H1 (cell line): ENCODE results near the gene MYL5. TPM values are rescaled to one million over a fixed set of nuclear protein-coding genes. Genes with fewer than 3 reads are reported as not detected.
"Not testable (repeated sequence)": the region's sequence is repeated elsewhere in the genome, so short reads cannot be mapped to it uniquely, and the experiment has no call there.

ENCODE experiments used
- CTCF ChIA-PET: fragments of 300-600 bp; sonication (Branson Sonifier 250); formaldehyde crosslinking; loops from one replicate; lab custom pipeline; 2021; ENCODE audit not compliant: partially characterized antibody; lab: Charles Lee
- POLR2A ChIA-PET: fragments of 300-600 bp; sonication (Branson Sonifier 250); formaldehyde crosslinking; loops from one replicate; lab custom pipeline; 2021; ENCODE audit warnings: inconsistent platforms; ENCODE audit not compliant: partially characterized antibody; lab: Charles Lee
- DNase-seq, 2 experiments: peaks; one replicate each; pipeline versions ENCODE4 v3.0.0 to v3.0.0-alpha.2; 2010 to 2022; ENCODE audit warnings: low spot score in 2 of 2, low read depth in 1 of 2, mixed read lengths in 1 of 2
- FAIRE-seq: peaks from 2 replicates; lab custom pipeline; 2011; peaks lifted over from hg19 to GRCh38; lab: Jason Lieb, UNC
- H2AFZ ChIP-seq: 2 replicates; pipeline ENCODE4 v1.8.1; 2012; ENCODE audit warnings: low read length, inconsistent platforms
- H2AK5ac ChIP-seq: 2 replicates; pipeline ENCODE4 v1.6.1; 2013; ENCODE audit warnings: low read depth, low read length
- H2BK120ac ChIP-seq: replicated peaks from 2 replicates; pipeline ENCODE3; 2013; ENCODE audit warnings: low read depth, low read length, inconsistent platforms
- H2BK12ac ChIP-seq: 2 replicates; pipeline ENCODE4 v1.6.1; 2013; ENCODE audit warnings: low read depth, low read length
- H2BK15ac ChIP-seq: 2 replicates; pipeline ENCODE4 v1.6.1; 2013; ENCODE audit warnings: low read length
- H2BK20ac ChIP-seq: 2 replicates; pipeline ENCODE4 v1.6.1; 2013; ENCODE audit warnings: low read length
- H2BK5ac ChIP-seq: 2 replicates; pipeline ENCODE4 v1.6.1; 2013; ENCODE audit warnings: low read depth, low read length
- H3K14ac ChIP-seq: 2 replicates; pipeline ENCODE4 v1.6.1; 2013; ENCODE audit warnings: inconsistent platforms; ENCODE audit not compliant: insufficient read length
- H3K18ac ChIP-seq: 2 replicates; pipeline ENCODE4 v1.6.1; 2013; ENCODE audit warnings: low read length; ENCODE audit errors: extremely low read depth
- H3K23ac ChIP-seq: 2 replicates; pipeline ENCODE4 v1.6.1; 2013; ENCODE audit warnings: inconsistent platforms; ENCODE audit not compliant: insufficient read length
- H3K23me2 ChIP-seq: 2 replicates; pipeline ENCODE4 v1.6.1; 2013; ENCODE audit warnings: low read depth, low read length
- H3K27ac ChIP-seq: 2 replicates; pipeline ENCODE4 v1.6.1; 2011; ENCODE audit warnings: low read depth, low read length, inconsistent platforms
- H3K27me3 ChIP-seq, 4 experiments: replicated peaks in 1 of 4; 1 replicate in 1 of 4; 2 replicates in 3 of 4; pipeline versions ENCODE4 v1.6.1 to v1.8.1; 2011 to 2013; ENCODE audit warnings: low read length in 3 of 4, mild to moderate bottlenecking in 3 of 4, inconsistent platforms in 2 of 4, mixed read lengths in 2 of 4, moderate library complexity in 1 of 4; ENCODE audit not compliant: control insufficient read depth in 3 of 4, insufficient read depth in 3 of 4; ENCODE audit errors: extremely low read depth in 1 of 4
- H3K36me3 ChIP-seq, 4 experiments: 2 replicates each; pipeline versions ENCODE4 v1.6.1 to v1.8.1; 2011 to 2013; ENCODE audit warnings: mild to moderate bottlenecking in 4 of 4, low read length in 3 of 4, moderate library complexity in 2 of 4, control low read depth in 1 of 4, inconsistent platforms in 1 of 4; ENCODE audit not compliant: insufficient read depth in 4 of 4, control insufficient read depth in 2 of 4
- H3K4ac ChIP-seq: replicated peaks from 2 replicates; pipeline ENCODE3; 2013; ENCODE audit warnings: low read length, low read depth, mixed read lengths, inconsistent platforms; ENCODE audit not compliant: insufficient read length
- H3K4me1 ChIP-seq, 4 experiments: replicated peaks in 1 of 4; 1 replicate in 1 of 4; 2 replicates in 3 of 4; pipeline versions ENCODE4 v1.6.1 to v1.8.1; 2011 to 2013; ENCODE audit warnings: low read length in 3 of 4, inconsistent platforms in 2 of 4, mixed read lengths in 1 of 4; ENCODE audit not compliant: insufficient read depth in 4 of 4, control insufficient read depth in 3 of 4
- H3K4me2 ChIP-seq, 2 experiments: 2 replicates each; pipeline versions ENCODE4 v1.6.1 to v1.8.1; 2011 to 2013; ENCODE audit warnings: low read depth in 2 of 2, low read length in 2 of 2, control low read depth in 1 of 2, inconsistent platforms in 1 of 2, mild to moderate bottlenecking in 1 of 2; ENCODE audit not compliant: insufficient read depth in 1 of 2
- H3K4me3 ChIP-seq, 4 experiments: fragments of 200-600, 300-600 bp in 1 of 4; sonication (generic), shearing (Covaris generic), sonication (Bioruptor Twin) in 1 of 4; 2 replicates each; pipeline versions ENCODE4 v1.5.1 to v1.8.1; 2011 to 2016; ENCODE audit warnings: low read length in 4 of 4, low read depth in 3 of 4, control low read depth in 2 of 4, inconsistent platforms in 2 of 4, mild to moderate bottlenecking in 2 of 4, mixed read lengths in 1 of 4, moderate library complexity in 1 of 4; ENCODE audit not compliant: insufficient read depth in 2 of 4; ENCODE audit errors: extremely low read depth in 1 of 4
- H3K56ac ChIP-seq: replicated peaks from 2 replicates; pipeline ENCODE3; 2013; ENCODE audit warnings: low read depth, mild to moderate bottlenecking, mixed read lengths, low read length, inconsistent platforms; ENCODE audit not compliant: insufficient read length
- H3K79me1 ChIP-seq: 2 replicates; pipeline ENCODE4 v1.6.1; 2013; ENCODE audit warnings: low read depth, low read length, control low read depth
- H3K79me2 ChIP-seq, 2 experiments: 2 replicates each; pipeline versions ENCODE4 v1.6.1 to v1.8.1; 2012 to 2013; ENCODE audit warnings: low read length in 2 of 2, mild to moderate bottlenecking in 2 of 2, inconsistent platforms in 1 of 2; ENCODE audit not compliant: insufficient read depth in 2 of 2, control insufficient read depth in 1 of 2
- H3K9ac ChIP-seq, 4 experiments: replicated peaks in 1 of 4; 1 replicate in 1 of 4; 2 replicates in 3 of 4; pipeline versions ENCODE4 v1.6.1 to v1.8.1; 2011 to 2013; ENCODE audit warnings: low read depth in 3 of 4, low read length in 3 of 4, control low read depth in 2 of 4, mild to moderate bottlenecking in 2 of 4, moderate library complexity in 2 of 4, inconsistent platforms in 1 of 4; ENCODE audit errors: extremely low read depth in 1 of 4
- H3K9me3 ChIP-seq, 2 experiments: 2 replicates each; pipeline versions ENCODE4 v1.6.1 to v1.8.1; 2012 to 2013; ENCODE audit warnings: mild to moderate bottlenecking in 2 of 2, moderate library complexity in 2 of 2, control low read depth in 1 of 2, inconsistent platforms in 1 of 2, low read depth in 1 of 2, low read length in 1 of 2, mixed read lengths in 1 of 2; ENCODE audit not compliant: insufficient read depth in 2 of 2
- H4K20me1 ChIP-seq, 2 experiments: replicated peaks in 1 of 2; 2 replicates each; pipeline versions ENCODE3 to v1.8.1; 2011 to 2013; ENCODE audit warnings: inconsistent platforms in 2 of 2, low read length in 2 of 2, mild to moderate bottlenecking in 1 of 2; ENCODE audit not compliant: insufficient read depth in 2 of 2, control insufficient read depth in 1 of 2
- H4K5ac ChIP-seq: 2 replicates; pipeline ENCODE4 v1.6.1; 2013; ENCODE audit warnings: low read length, low read depth, mixed read lengths, inconsistent platforms; ENCODE audit not compliant: insufficient read length
- H4K8ac ChIP-seq: 2 replicates; pipeline ENCODE4 v1.8.0; 2013; ENCODE audit warnings: mild to moderate bottlenecking, moderate library complexity, low read length, inconsistent platforms; ENCODE audit not compliant: insufficient read depth; ENCODE audit errors: extremely low read depth
- H4K91ac ChIP-seq: replicated peaks from 2 replicates; pipeline ENCODE3; 2013; ENCODE audit warnings: low read length, mixed read lengths, inconsistent platforms; ENCODE audit not compliant: insufficient read length
- POLR2A ChIP-seq, 2 experiments: IDR thresholded peaks; 1 replicate in 1 of 2; 2 replicates in 1 of 2; pipeline ENCODE4 v1.6.1; 2011; ENCODE audit warnings: low read depth in 2 of 2, low read length in 2 of 2, mild to moderate bottlenecking in 2 of 2; ENCODE audit errors: control extremely low read depth in 1 of 2
- WGBS, 2 experiments: shearing (Covaris generic) in 1 of 2; methylation state at CpG; one replicate each; pipeline versions ENCODE4 v1.1.6 to v1.1.7; 2013 to 2015; ENCODE audit warnings: low lambda C conversion rate in 2 of 2, mixed read lengths in 2 of 2, inconsistent platforms in 1 of 2, low coverage in 1 of 2, missing lambda C conversion rate in 1 of 2; ENCODE audit not compliant: insufficient replicate concordance in 2 of 2, insufficient coverage in 1 of 2, insufficient read length in 1 of 2; ENCODE audit errors: extremely low coverage in 1 of 2, missing lambda C conversion rate in 1 of 2; 5-methylcytosine and 5-hydroxymethylcytosine counted together
- polyA plus RNA-seq, 7 experiments: library from polyadenylated mRNA; depleted of rRNA in 3 of 7; stranded (reverse) in 5 of 7; unstranded in 2 of 7; fragments of >200 nt in 5 of 7; fragments of 200-250 nt in 2 of 7; gene quantifications; 1 replicate in 5 of 7; 2 replicates in 1 of 7; 4 replicates in 1 of 7; pipeline versions ENCODE4 v1.2.1 to v1.2.3, GENCODE V29; 2011 to 2013; ENCODE audit warnings: missing spikeins in 2 of 7, mixed read lengths in 2 of 7
- total RNA-seq: library from RNA; stranded (reverse); fragmentation: NEBNext Ultra II Directional; extraction: Animal tissue kit (Norgen Biotek cat#: 25700); gene quantifications from 2 replicates; pipeline ENCODE4 v1.2.1, GENCODE V29; 2021

The MYL5 gene
- total and polyA plus RNA-seq, 2 of the 8 experiments (the other 6 are each of a cell fraction or from before 2014, with no cell fraction given), result 5.7 to 6.8 TPM

DNA sequence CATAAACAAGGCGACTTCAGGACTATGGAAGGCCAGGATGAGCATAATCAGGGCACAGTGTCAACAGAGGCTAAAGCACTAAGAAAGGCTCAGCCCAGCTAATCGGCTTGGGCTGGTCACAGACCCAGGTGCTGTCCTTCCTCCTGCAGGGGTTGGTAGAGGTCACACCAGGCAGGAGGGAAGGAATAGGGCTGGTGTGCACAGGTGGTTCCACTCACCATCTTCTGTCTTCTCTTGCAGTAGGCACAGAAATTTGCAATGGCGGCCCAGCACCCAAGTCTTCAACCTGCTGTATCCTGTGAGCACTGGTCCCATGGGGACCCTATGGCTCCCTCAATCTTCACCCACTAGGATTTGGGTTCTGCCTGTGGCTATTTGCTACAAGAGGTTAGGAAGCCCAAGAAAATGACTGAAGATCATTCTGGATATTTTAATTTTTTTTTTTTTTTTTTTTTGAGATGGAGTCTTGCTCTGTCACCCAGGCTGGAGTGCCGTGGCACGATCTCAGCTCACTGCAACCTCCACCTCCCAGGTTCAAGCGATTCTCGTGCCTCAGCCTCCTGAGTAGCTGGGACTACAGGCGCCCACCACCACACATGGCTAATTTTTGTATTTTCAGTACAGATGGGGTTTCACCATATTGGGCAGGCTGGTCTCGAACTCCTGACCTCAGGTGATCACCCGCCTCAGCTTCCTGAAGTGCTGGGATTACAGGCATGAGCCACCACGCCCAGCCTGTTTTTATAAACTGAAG is 4.4 kb upstream of the MYL5 start:
- Histone ChIP-seq H3K36me3 (peaks cover 8 to 25% (median 13%) of the 10 kb centered on the region in 4 experiments), H3K23me2 (peaks cover 11% of the 10 kb centered on the region; the same call in 1 of the 2 replicates)
- not testable (repeated sequence) for H4K91ac ChIP-seq, FAIRE-seq, H4K5ac ChIP-seq, H3K27ac ChIP-seq, H3K27me3 ChIP-seq, H3K56ac ChIP-seq, H3K18ac ChIP-seq, H3K79me2 ChIP-seq, H3K9me3 ChIP-seq, H2BK12ac ChIP-seq, H3K79me1 ChIP-seq
- CTCF ChIA-PET, result interaction anchor here (1.1 kb wide), 1 partner anchor 52 kb away, joined by 3 read pairs; no protein-coding TSS in a partner anchor
- 82% methylated on average over 8 of the region's 11 CpGs; no CpG with 5 or more reads in 1 of the 2 experiments for WGBS, 2 experiments
- TF ChIP-seq POLR2A (IDR thresholded peaks at IDR 0.05; ENCODE audit: control extremely low read depth in 1 of 2, low read depth in 2 of 2, low read length in 2 of 2), result peak in 1 of 2 experiments; percentile 41; a peak in 2 of 3 replicates
- TF ChIP-seq, all 59 proteins: peak for 1; not testable (repeated sequence) for 58
- not testable (repeated sequence) for H2AFZ ChIP-seq, H3K4me3 ChIP-seq, DNase-seq, H3K14ac ChIP-seq, H2BK15ac ChIP-seq, H3K4me1 ChIP-seq, H2BK20ac ChIP-seq, H3K4ac ChIP-seq, H2BK120ac ChIP-seq, H3K23ac ChIP-seq, H4K8ac ChIP-seq, H2BK5ac ChIP-seq, H4K20me1 ChIP-seq, H3K9ac ChIP-seq, H3K4me2 ChIP-seq, H2AK5ac ChIP-seq
- POLR2A ChIA-PET, result interaction anchor here (0.6 to 1.6 kb wide), 2 partner anchors 11 to 529 kb away, joined by 4 to 5 read pairs; no protein-coding TSS in a partner anchor
